HCT116 (cell line): ENCODE data around the gene PPIL4. TPM values are rescaled to one million over a fixed set of nuclear protein-coding genes. Genes with fewer than 3 reads are reported as not detected.

Source experiments
- ATAC-seq: fragments of 200-7000 bp; cut with Tn5 transposase; 2 replicates; pipeline ENCODE4 v1.9.1; 2020; ENCODE audit warnings: mild to moderate bottlenecking, moderate library complexity
- BruUV-seq: library from RNA; stranded (reverse); fragments of 400-500 nt; replicated peaks from 2 replicates; lab custom pipeline; 2021; lab: Mats Ljungman, UMichigan
- CTCF ChIA-PET: fragments of 300-600 bp; sonication (Branson Sonifier 250); formaldehyde crosslinking; loops from one replicate; lab custom pipeline; 2021; ENCODE audit warnings: antibody characterized with exemption; lab: Charles Lee
- POLR2A ChIA-PET: fragments of 300-600, 350-600 bp; sonication (Branson Sonifier 250); formaldehyde crosslinking; loops from one replicate; lab custom pipeline; 2021; ENCODE audit warnings: antibody characterized with exemption; lab: Charles Lee
- RAD21 ChIA-PET, 2 experiments: fragments of 300-600 bp; sonication (Branson Sonifier 250); formaldehyde crosslinking; loops; one replicate each; lab custom pipeline; 2023; ENCODE audit warnings: low total read pairs in 2 of 2; ENCODE audit not compliant: uncharacterized antibody in 2 of 2, unreplicated experiment in 2 of 2, low non-redundant PET in 1 of 2; lab: Charles Lee
- DNase-seq: peaks from one replicate; pipeline ENCODE4 v3.0.0-alpha.2; 2010; ENCODE audit warnings: low read depth, low spot score
- H2AFZ ChIP-seq: fragments of 200-600 bp; shearing (Covaris generic), sonication (generic); 2 replicates; pipeline ENCODE4 v1.6.1; 2017; ENCODE audit warnings: low read depth, mixed run types, mixed read lengths, antibody characterized with exemption, low read length; ENCODE audit not compliant: poor library complexity, severe bottlenecking
- H3K27ac ChIP-seq: 2 replicates; pipeline ENCODE4 v1.5.1; 2012; ENCODE audit warnings: low read depth, low read length
- H3K27me3 ChIP-seq: fragments of 200-600 bp; sonication (generic); 2 replicates; pipeline ENCODE4 v1.6.1; 2016; ENCODE audit warnings: mixed run types, low read length, mixed read lengths; ENCODE audit not compliant: insufficient read depth
- H3K36me3 ChIP-seq, 2 experiments: fragments of 200-500 bp in 1 of 2; fragments of 200-600 bp in 1 of 2; sonication (Bioruptor generic) in 1 of 2; sonication (generic) in 1 of 2; 2 replicates each; pipeline versions ENCODE4 v1.5.1 to v1.6.1; 2014 to 2016; ENCODE audit warnings: low read length in 2 of 2, inconsistent platforms in 1 of 2, mixed read lengths in 1 of 2, mixed run types in 1 of 2; ENCODE audit not compliant: insufficient read depth in 2 of 2, control insufficient read depth in 1 of 2
- H3K4me1 ChIP-seq, 2 experiments: fragments of 200-600 bp in 1 of 2; sonication (generic) in 1 of 2; 2 replicates each; pipeline versions ENCODE4 v1.5.1 to v1.6.1; 2012 to 2017; ENCODE audit warnings: low read length in 2 of 2, inconsistent platforms in 1 of 2, mild to moderate bottlenecking in 1 of 2, mixed read lengths in 1 of 2, mixed run types in 1 of 2, moderate library complexity in 1 of 2; ENCODE audit not compliant: insufficient read depth in 2 of 2, control insufficient read depth in 1 of 2
- H3K4me2 ChIP-seq: fragments of 200-600 bp; sonication (generic); 2 replicates; pipeline ENCODE4 v1.6.1; 2017; ENCODE audit warnings: mixed run types, low read length, mixed read lengths
- H3K4me3 ChIP-seq, 2 experiments: fragments of 200-600 bp in 1 of 2; sonication (generic) in 1 of 2; replicated peaks in 1 of 2; 2 replicates each; pipeline ENCODE4 v1.5.1; 2011 to 2016; ENCODE audit warnings: low read length in 2 of 2, control low read depth in 1 of 2, low read depth in 1 of 2, mild to moderate bottlenecking in 1 of 2, mixed read lengths in 1 of 2, mixed run types in 1 of 2
- H3K79me2 ChIP-seq: fragments of 200-600 bp; sonication (generic); 2 replicates; pipeline ENCODE4 v1.6.1; 2017; ENCODE audit warnings: mild to moderate bottlenecking, mixed run types, low read length, moderate library complexity, mixed read lengths; ENCODE audit not compliant: insufficient read depth
- H3K9ac ChIP-seq: fragments of 200-600 bp; sonication (generic); 2 replicates; pipeline ENCODE4 v1.6.1; 2016; ENCODE audit warnings: low read length, mixed read lengths
- H3K9me2 ChIP-seq: fragments of 200-600 bp; sonication (generic), shearing (Covaris generic); 2 replicates; pipeline ENCODE4 v1.6.1; 2017; ENCODE audit warnings: mixed run types, mild to moderate bottlenecking, moderate library complexity; ENCODE audit not compliant: insufficient read depth
- H3K9me3 ChIP-seq, 2 experiments: fragments of 200-500 bp in 1 of 2; fragments of 200-600 bp in 1 of 2; sonication (Bioruptor generic) in 1 of 2; sonication (generic) in 1 of 2; 2 replicates each; pipeline ENCODE4 v1.6.1; 2014 to 2017; ENCODE audit warnings: low read length in 2 of 2, mixed read lengths in 2 of 2, inconsistent platforms in 1 of 2, low read depth in 1 of 2, mild to moderate bottlenecking in 1 of 2, mixed run types in 1 of 2, moderate library complexity in 1 of 2; ENCODE audit not compliant: control insufficient read depth in 1 of 2, insufficient read depth in 1 of 2
- H4K20me1 ChIP-seq: fragments of 200-600 bp; sonication (generic), shearing (Covaris generic); 2 replicates; pipeline ENCODE4 v1.6.1; 2017; ENCODE audit warnings: mixed run types, mild to moderate bottlenecking, moderate library complexity; ENCODE audit not compliant: insufficient read depth
- EGR1 ChIP-seq: IDR thresholded peaks from 2 replicates; pipeline ENCODE4 v1.6.1; 2012; ENCODE audit warnings: low read depth
- ELF1 ChIP-seq: IDR thresholded peaks from 2 replicates; pipeline ENCODE4 v1.6.1; 2012; ENCODE audit warnings: low read depth, borderline replicate concordance
- EZH2phosphoT487 ChIP-seq: fragments of 200-600 bp; IDR thresholded peaks from 2 replicates; pipeline ENCODE4 v1.6.1; 2018; ENCODE audit warnings: antibody characterized with exemption, borderline replicate concordance
- FOSL1 ChIP-seq: IDR thresholded peaks from 2 replicates; pipeline ENCODE4 v1.6.1; 2012; ENCODE audit warnings: low read depth
- JUND ChIP-seq: IDR thresholded peaks from 2 replicates; pipeline ENCODE4 v1.6.1; 2012
- POLR2A ChIP-seq: IDR thresholded peaks from 2 replicates; pipeline ENCODE4 v1.7.0; 2011; ENCODE audit warnings: borderline replicate concordance; ENCODE audit not compliant: insufficient read depth, insufficient read length; ENCODE audit errors: extremely low read depth
- POLR2AphosphoS5 ChIP-seq: IDR thresholded peaks from 2 replicates; pipeline ENCODE4 v1.6.1; 2011; ENCODE audit warnings: mild to moderate bottlenecking, low read depth, low read length, moderate library complexity
- RAD21 ChIP-seq: IDR thresholded peaks from 2 replicates; pipeline ENCODE4 v1.6.1; 2012; ENCODE audit warnings: low read depth, mild to moderate bottlenecking
- REST ChIP-seq: IDR thresholded peaks from 2 replicates; pipeline ENCODE4 v1.6.1; 2012; ENCODE audit warnings: low read depth
- SIN3A ChIP-seq: IDR thresholded peaks from 2 replicates; pipeline ENCODE4 v1.6.1; 2012; ENCODE audit warnings: low read depth
- SP1 ChIP-seq: IDR thresholded peaks from 2 replicates; pipeline ENCODE4 v1.6.1; 2012; ENCODE audit warnings: low read depth
- SRF ChIP-seq: IDR thresholded peaks from 2 replicates; pipeline ENCODE4 v1.6.1; 2012; ENCODE audit warnings: low read depth
- TCF7L2 ChIP-seq: IDR thresholded peaks from 2 replicates; pipeline ENCODE4 v1.7.0; 2011; ENCODE audit warnings: borderline replicate concordance, inconsistent platforms; ENCODE audit not compliant: insufficient read depth, insufficient read length; ENCODE audit errors: extremely low read depth
- ZBTB33 ChIP-seq: IDR thresholded peaks from 2 replicates; pipeline ENCODE4 v1.6.1; 2011; ENCODE audit warnings: mild to moderate bottlenecking, low read length, moderate library complexity; ENCODE audit not compliant: insufficient replicate concordance; ENCODE audit errors: extremely low read depth
- ZFX ChIP-seq: fragments of 450-650 bp; IDR thresholded peaks from 2 replicates; pipeline ENCODE4 v1.6.1; 2017
- intact Hi-C: fragments of 100-400 bp; cut with micrococcal nuclease; formaldehyde crosslinking; loops from 2 replicates; pipeline ENCODE4 v1.10.0; 2022
- total RNA-seq: library from RNA; stranded (reverse); gene quantifications from one replicate; pipeline ENCODE4 v1.2.1, GENCODE V29; 2021; ENCODE audit not compliant: unreplicated experiment
- TF ChIP-seq, protein P1 (sequence below), 3 experiments: fragments of 200-600 bp in 1 of 3; sonication (generic) in 1 of 3; IDR thresholded peaks in 2 of 3; conservative IDR thresholded peaks in 1 of 3; 2 replicates each; pipeline ENCODE4 v1.5.1; 2012 to 2017; ENCODE audit warnings: low read depth in 2 of 3, low read length in 2 of 3, antibody characterized with exemption in 1 of 3, borderline replicate concordance in 1 of 3, control low read depth in 1 of 3, mild to moderate bottlenecking in 1 of 3, mixed read lengths in 1 of 3, mixed run types in 1 of 3, moderate library complexity in 1 of 3; ENCODE audit not compliant: insufficient read depth in 1 of 3

PPIL4 gene
- total RNA-seq, 1 experiment from 2014 or later = 31.0 TPM

DNA sequence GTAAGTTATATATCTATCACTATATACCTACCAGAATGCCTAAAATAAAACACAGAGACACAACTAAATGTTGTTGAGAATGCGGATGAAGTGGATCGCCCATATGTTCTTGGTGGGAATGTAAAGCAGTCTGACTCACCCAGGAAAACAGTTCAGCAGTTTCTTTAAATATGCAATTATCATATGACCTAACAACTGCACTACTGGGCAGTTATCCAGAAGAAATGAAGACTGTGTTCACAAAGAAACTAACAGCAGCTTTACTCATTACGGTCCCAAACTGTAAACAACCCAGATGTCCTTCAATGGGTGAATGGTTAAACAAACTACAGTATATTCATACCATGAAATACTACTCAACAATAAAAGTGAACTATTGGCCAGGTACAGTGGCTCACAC is 46.8 kb downstream of the PPIL4 start:
- H3K4me1 ChIP-seq = peaks cover 0 to 4% of the 10 kb centered on the region in 2 experiments; a peak in 1 of 4 replicates
- H3K27ac ChIP-seq = no peak overlapping the region
- no peaks in the 10 kb centered on the region for H3K27me3 ChIP-seq
- no peaks in the 10 kb centered on the region for H3K9me3 ChIP-seq
- no peaks in the 10 kb centered on the region for H3K36me3 ChIP-seq
- no peak overlapping the region for H3K9ac ChIP-seq
- DNase-seq = no peak
- CTCF ChIA-PET = no interaction called here
- no peaks in the 10 kb centered on the region for H3K79me2 ChIP-seq
- H2AFZ ChIP-seq = no peak overlapping the region
- TF ChIP-seq REST (no peak), EGR1 (no peak), POLR2A (no peak), RAD21 (no peak), SP1 (no peak), JUND (no peak), ZFX (no peak), ELF1 (no peak), TCF7L2 (no peak), POLR2AphosphoS5 (no peak), EZH2phosphoT487 (no peak), SRF (no peak), ZBTB33 (no peak), SIN3A (no peak), FOSL1 (no peak)
- TF ChIP-seq, protein P1, sequence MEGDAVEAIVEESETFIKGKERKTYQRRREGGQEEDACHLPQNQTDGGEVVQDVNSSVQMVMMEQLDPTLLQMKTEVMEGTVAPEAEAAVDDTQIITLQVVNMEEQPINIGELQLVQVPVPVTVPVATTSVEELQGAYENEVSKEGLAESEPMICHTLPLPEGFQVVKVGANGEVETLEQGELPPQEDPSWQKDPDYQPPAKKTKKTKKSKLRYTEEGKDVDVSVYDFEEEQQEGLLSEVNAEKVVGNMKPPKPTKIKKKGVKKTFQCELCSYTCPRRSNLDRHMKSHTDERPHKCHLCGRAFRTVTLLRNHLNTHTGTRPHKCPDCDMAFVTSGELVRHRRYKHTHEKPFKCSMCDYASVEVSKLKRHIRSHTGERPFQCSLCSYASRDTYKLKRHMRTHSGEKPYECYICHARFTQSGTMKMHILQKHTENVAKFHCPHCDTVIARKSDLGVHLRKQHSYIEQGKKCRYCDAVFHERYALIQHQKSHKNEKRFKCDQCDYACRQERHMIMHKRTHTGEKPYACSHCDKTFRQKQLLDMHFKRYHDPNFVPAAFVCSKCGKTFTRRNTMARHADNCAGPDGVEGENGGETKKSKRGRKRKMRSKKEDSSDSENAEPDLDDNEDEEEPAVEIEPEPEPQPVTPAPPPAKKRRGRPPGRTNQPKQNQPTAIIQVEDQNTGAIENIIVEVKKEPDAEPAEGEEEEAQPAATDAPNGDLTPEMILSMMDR (IDR thresholded peaks at IDR 0.05 in 2 of 3, conservative IDR thresholded peaks at IDR 0.05 in 1 of 3; ENCODE audit: borderline replicate concordance in 1 of 3, insufficient read depth in 1 of 3, low read depth in 2 of 3, low read length in 2 of 3) = no peak
- TF ChIP-seq, all 23 proteins: peak for 0
- Histone ChIP-seq H3K9me2 (no peaks in the 10 kb centered on the region), H3K4me2 (no peak overlapping the region), H3K4me3 (no peak overlapping the region), H4K20me1 (no peaks in the 10 kb centered on the region)
- no peak for ATAC-seq
- intact Hi-C loops = no loop called here
- ChIA-PET POLR2A (no interaction called here), RAD21 (no interaction called here)
- BruUV-seq = no TSS peak
